Activated CD8-positive, alpha-beta T cell treated with anti-CD3 and anti-CD28 coated beads for 36 hours (primary cell): ENCODE data around the gene LRRC45. TPM values are rescaled to one million over a fixed set of nuclear protein-coding genes. Genes with fewer than 3 reads are reported as not detected.

Source experiments
- ATAC-seq: fragments of 200-7000 bp; cut with Tn5 transposase; one replicate; pipeline ENCODE4 v1.10.0; 2021; ENCODE audit warnings: mild to moderate bottlenecking, moderate library complexity
- CTCF ChIA-PET: fragments of 350-600 bp; sonication (Branson Sonifier 250); formaldehyde crosslinking; loops from one replicate; lab custom pipeline; 2021; ENCODE audit warnings: antibody characterized with exemption; lab: Charles Lee
- POLR2A ChIA-PET: fragments of 350-600 bp; sonication (Branson Sonifier 250); formaldehyde crosslinking; loops from one replicate; lab custom pipeline; 2021; ENCODE audit warnings: antibody characterized with exemption; lab: Charles Lee
- DNase-seq: peaks from one replicate; pipeline ENCODE4 v3.0.0-alpha.2; 2020
- H3K27ac Mint-ChIP-seq: one replicate; pipeline ENCODE4 v1.8.0; 2021; ENCODE audit warnings: mild to moderate bottlenecking, mixed read lengths
- H3K27me3 Mint-ChIP-seq: one replicate; pipeline ENCODE4 v1.8.0; 2021; ENCODE audit warnings: mixed read lengths
- H3K36me3 Mint-ChIP-seq: one replicate; pipeline ENCODE4 v1.8.0; 2021; ENCODE audit warnings: low read depth, mixed read lengths
- H3K4me1 Mint-ChIP-seq: one replicate; pipeline ENCODE4 v1.8.0; 2021; ENCODE audit warnings: low read depth, mixed read lengths
- H3K4me3 Mint-ChIP-seq: one replicate; pipeline ENCODE4 v1.8.0; 2021; ENCODE audit warnings: mild to moderate bottlenecking, moderate library complexity, mixed read lengths
- H3K9me3 Mint-ChIP-seq: one replicate; pipeline ENCODE4 v1.8.0; 2021; ENCODE audit warnings: mixed read lengths
- CTCF ChIP-seq: fragments of 200-600 bp; IDR thresholded peaks from one replicate; pipeline ENCODE4 v1.8.0; 2022; ENCODE audit warnings: antibody characterized with exemption, mild to moderate bottlenecking
- intact Hi-C: fragments of 100-400 bp; cut with micrococcal nuclease; formaldehyde crosslinking; loops from one replicate; pipeline ENCODE4 v1.10.0; 2022
- total RNA-seq, 2 experiments: library from RNA; stranded (reverse); gene quantifications; one replicate each; pipeline ENCODE4 v1.2.3, GENCODE V29; 2021

The LRRC45 gene
- 10 to 100 TPM; 12.9 TPM for total RNA-seq

DNA sequence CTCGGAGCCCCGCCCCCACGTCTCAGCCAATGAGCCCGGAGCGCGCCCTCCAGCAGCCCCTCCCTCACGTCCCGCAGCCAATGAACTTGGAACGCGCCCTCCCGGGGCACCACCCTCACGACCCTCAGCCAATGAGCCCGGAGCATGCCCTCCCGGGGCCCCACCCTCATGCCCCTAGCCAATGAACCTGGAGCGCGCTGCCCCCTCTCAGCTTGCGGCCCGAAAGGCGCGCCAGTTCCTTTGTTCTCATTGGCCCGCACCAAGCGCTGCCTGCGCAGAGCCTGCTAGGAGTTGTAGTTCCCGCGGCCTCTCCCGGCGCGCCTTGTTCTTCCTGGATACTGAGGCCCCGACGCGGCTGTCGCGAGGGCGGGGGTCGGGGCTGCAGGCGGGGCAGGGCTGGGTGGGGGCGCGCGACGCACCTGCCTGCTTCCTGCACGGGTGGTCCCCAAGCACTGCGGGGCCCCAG, at the start of gene LRRC45:
TSS of gene LRRC45 (plus strand) at position 325 of the 466 bp plus-strand sequence. CDS start 339 bp downstream, outside the sequence.
- Mint-ChIP-seq H3K27me3 (no peaks in the 10 kb centered on the region), H3K9me3 (no peaks in the 10 kb centered on the region), H3K36me3 (peaks cover 5% of the 10 kb centered on the region), H3K4me3 (peak within 1 kb of the TSS; percentile 89), H3K27ac (peak within 1 kb of the TSS; percentile 34), H3K4me1 (peaks cover 12% of the 10 kb centered on the region)
- ATAC-seq (peak; percentile 96), DNase-seq (peak; percentile 100)
- intact Hi-C loops, result loop anchor here (5.0 to 10.0 kb wide), 2 partner anchors 66 to 132 kb away; no protein-coding TSS in a partner anchor
- ChIA-PET POLR2A (interaction anchor here (0.6 to 1.3 kb wide), 6 partner anchors 7 to 427 kb away, joined by 3 to 4 read pairs (median 4); no protein-coding TSS in a partner anchor), CTCF (interaction anchor here (1.0 to 6.5 kb wide), 9 partner anchors 10 to 339 kb away, joined by 3 to 121 read pairs (median 3); partner anchors contain the start of genes ARL16, DCXR, HGS and MAFG)
- TF ChIP-seq CTCF, result no peak

- Mint-ChIP-seq H3K27ac (no peak overlapping the region), H3K4me3 (no peak overlapping the region), H3K36me3 (no peaks in the 10 kb centered on the region), H3K27me3 (no peaks in the 10 kb centered on the region), H3K4me1 (peaks cover 14% of the 10 kb centered on the region), H3K9me3 (peaks cover 1% of the 10 kb centered on the region)
- ATAC-seq, result no peak
- intact Hi-C loops, result no loop called here
- CTCF ChIA-PET, result interaction anchor here (1.4 kb wide), 1 partner anchor 14 kb away, joined by 7 read pairs; no protein-coding TSS in a partner anchor
- no peak for TF ChIP-seq CTCF
- DNase-seq, result no peak
- POLR2A ChIA-PET, result no interaction called here
These were observed 49.7 kb upstream of the LRRC45 start for GRCh38 chr17:81973432-81973831.

- H3K4me3 Mint-ChIP-seq, result peak overlapping the region; percentile 96
- no peak for TF ChIP-seq CTCF
- H3K9me3 Mint-ChIP-seq, result peaks cover 1% of the 10 kb centered on the region
- ChIA-PET POLR2A (interaction anchor here (1.1 to 2.3 kb wide), 4 partner anchors 9 to 49 kb away, joined by 3 to 22 read pairs (median 4); partner anchors contain the start of genes MAFG and NOTUM), CTCF (interaction anchor here (1.5 to 3.2 kb wide), 2 partner anchors 17 to 54 kb away, joined by 4 to 12 read pairs; no protein-coding TSS in a partner anchor)
- intact Hi-C loops, result no loop called here
- H3K4me1 Mint-ChIP-seq, result peaks cover 17% of the 10 kb centered on the region
- ATAC-seq, result peak; percentile 12
- DNase-seq, result peak; percentile 56
- no peaks in the 10 kb centered on the region for H3K27me3 Mint-ChIP-seq
- H3K36me3 Mint-ChIP-seq, result peaks cover 5% of the 10 kb centered on the region
- peak overlapping the region; percentile 99 for H3K27ac Mint-ChIP-seq
These were observed 46.5 kb upstream of the LRRC45 start for GRCh38 chr17:81976332-81977210.

- Mint-ChIP-seq H3K4me1 (peaks cover 18% of the 10 kb centered on the region), H3K27me3 (no peaks in the 10 kb centered on the region), H3K9me3 (peaks cover 1% of the 10 kb centered on the region), H3K4me3 (peak within 1 kb of the TSS; percentile 96), H3K27ac (peak within 1 kb of the TSS; percentile 99), H3K36me3 (peaks cover 5% of the 10 kb centered on the region)
- peak; percentile 92 for DNase-seq
- CTCF ChIA-PET, result interaction anchor here (1.5 to 3.2 kb wide), 2 partner anchors 17 to 53 kb away, joined by 4 to 12 read pairs; no protein-coding TSS in a partner anchor
- no peak for TF ChIP-seq CTCF
- peak; percentile 90 for ATAC-seq
- intact Hi-C loops, result no loop called here
- POLR2A ChIA-PET, result interaction anchor here (1.1 to 2.3 kb wide), 4 partner anchors 10 to 50 kb away, joined by 3 to 22 read pairs (median 3); partner anchors contain the start of gene MAFG
These were observed 45.8 kb upstream of the LRRC45 start, which contains the start of gene ASPSCR1 for GRCh38 chr17:81977211-81977808. Gene ASPSCR1 (plus strand): TSS chr17:81977629. CDS start chr17:81977647, 18 bp downstream.
